Activated CD8-positive, alpha-beta memory T cell treated with anti-CD3 and anti-CD28 coated beads, Interleukin-2, amount 50 U/mL, for 4 hours (primary cell): ENCODE results near the gene AMFR.

Experiments used
- DNase-seq: peaks from one replicate; pipeline ENCODE4 v3.0.0-alpha.2; 2020

AMFR gene

GRCh38 chr16:56360117-56361008, 65.0 kb downstream of the AMFR start:
- no peak for DNase-seq

GRCh38 chr16:56357765-56358322, 67.5 kb downstream of the AMFR start:
- DNase-seq, result no peak

- peak; percentile 13 for DNase-seq
These were observed 68.0 kb downstream of the AMFR start for GRCh38 chr16:56357241-56357764.

- peak; percentile 60 for DNase-seq
These were observed 68.8 kb downstream of the AMFR start for GRCh38 chr16:56356276-56357240.

GRCh38 chr16:56355786-56356275, 69.5 kb downstream of the AMFR start:
- DNase-seq, result peak; percentile 10

- peak; percentile 7 for DNase-seq
These were observed 70.1 kb downstream of the AMFR start for GRCh38 chr16:56355221-56355620.

- DNase-seq, result no peak
These were observed 70.6 kb downstream of the AMFR start for GRCh38 chr16:56354746-56355145.

GRCh38 chr16:56354016-56354415, 71.3 kb downstream of the AMFR start:
- DNase-seq, result no peak

GRCh38 chr16:56353054-56353921, 72.1 kb downstream of the AMFR start:
- peak; percentile 10 for DNase-seq

GRCh38 chr16:56352351-56353053, 72.8 kb downstream of the AMFR start:
- DNase-seq, result no peak

GRCh38 chr16:56351481-56351880, 73.9 kb downstream of the AMFR start:
- DNase-seq, result no peak

GRCh38 chr16:56350491-56351405, 74.6 kb downstream of the AMFR start:
- no peak for DNase-seq

- no peak for DNase-seq
These were observed 75.6 kb downstream of the AMFR start for GRCh38 chr16:56349711-56350161.

- DNase-seq, result no peak
These were observed 76.3 kb downstream of the AMFR start for GRCh38 chr16:56349086-56349415.

GRCh38 chr16:56348168-56349085, 76.9 kb downstream of the AMFR start:
- DNase-seq, result no peak

- DNase-seq, result no peak
These were observed 77.7 kb downstream of the AMFR start for GRCh38 chr16:56347670-56348069.

GRCh38 chr16:56347166-56347565, 78.2 kb downstream of the AMFR start:
- no peak for DNase-seq

- DNase-seq, result no peak
These were observed 79.0 kb downstream of the AMFR start for GRCh38 chr16:56346131-56346890.
